GM18867 (cell line): ENCODE measurements around the gene TENM4.
A peak's percentile ranks its signal among the peaks of the same experiment; 100 is the strongest.

Experiments used
- ATAC-seq: cut with Tn5 transposase; IDR thresholded peaks from one replicate; pipeline ENCODE4 v1.9.1; 2021; ENCODE audit warnings: mild to moderate bottlenecking, moderate library complexity; ENCODE audit not compliant: unreplicated experiment

Gene TENM4

GRCh38 chr11:78656984-78657383 is 783.8 kb downstream of the TENM4 start:
- no peak for ATAC-seq

- no peak for ATAC-seq
Observed at GRCh38 chr11:78656327-78656726, 784.5 kb downstream of the TENM4 start.

GRCh38 chr11:78655561-78655960 is 785.3 kb downstream of the TENM4 start:
- ATAC-seq: no peak

- no peak for ATAC-seq
Observed at GRCh38 chr11:78654866-78655265, 786.0 kb downstream of the TENM4 start.

GRCh38 chr11:78654071-78654470 is 786.8 kb downstream of the TENM4 start:
- ATAC-seq: no peak

- ATAC-seq: no peak
Observed at GRCh38 chr11:78653294-78653909, 787.4 kb downstream of the TENM4 start.

GRCh38 chr11:78652843-78653239 is 788.0 kb downstream of the TENM4 start:
- no peak for ATAC-seq

GRCh38 chr11:78651923-78652842 is 788.6 kb downstream of the TENM4 start:
- ATAC-seq: no peak

- no peak for ATAC-seq
Observed at GRCh38 chr11:78651136-78651775, 789.6 kb downstream of the TENM4 start.

GRCh38 chr11:78649361-78650215 is 791.2 kb downstream of the TENM4 start:
- ATAC-seq: no peak

- no peak for ATAC-seq
Observed at GRCh38 chr11:78647986-78648875, 792.6 kb downstream of the TENM4 start.

GRCh38 chr11:78647266-78647915 is 793.4 kb downstream of the TENM4 start:
- no peak for ATAC-seq

- peak; percentile 61 for ATAC-seq
Observed at GRCh38 chr11:78646564-78647185, 794.2 kb downstream of the TENM4 start.

- ATAC-seq: peak; percentile 83
Observed at GRCh38 chr11:78645226-78646202, 795.3 kb downstream of the TENM4 start.

- ATAC-seq: no peak
Observed at GRCh38 chr11:78643676-78644056, 797.2 kb downstream of the TENM4 start.

GRCh38 chr11:78642979-78643675 is 797.7 kb downstream of the TENM4 start:
- no peak for ATAC-seq

- no peak for ATAC-seq
Observed at GRCh38 chr11:78641541-78641940, 799.3 kb downstream of the TENM4 start.
